Activated T-helper 1 cell treated with anti-CD3 and anti-CD28 coated beads, Interleukin-12 subunit alpha, Interleukin-12 subunit beta, Interleukin-2, Interleukin-4 antibody, amounts not matched to agents 30 ng/mL and 10 ng/mL and 1 ng/mL, durations not matched to agents 14 hours and 24 hours and 36 hours (primary cell): ENCODE data around the gene ALDH16A1. TPM values are rescaled to one million over a fixed set of nuclear protein-coding genes. Genes with fewer than 3 reads are reported as not detected.
A peak's percentile ranks its signal among the peaks of the same experiment; 100 is the strongest.
"Not testable (repeated sequence)": the region's sequence is repeated elsewhere in the genome, so short reads cannot be mapped to it uniquely, and the experiment has no call there.

ENCODE experiments used
- DNase-seq: peaks from one replicate; pipeline ENCODE4 v3.0.0; 2021; ENCODE audit warnings: low spot score
- H3K27ac Mint-ChIP-seq: one replicate; pipeline ENCODE4 v1.8.0; 2021; ENCODE audit warnings: mild to moderate bottlenecking, mixed read lengths
- H3K27me3 Mint-ChIP-seq: one replicate; pipeline ENCODE4 v1.8.0; 2022; ENCODE audit warnings: mild to moderate bottlenecking, moderate library complexity, mixed read lengths; ENCODE audit not compliant: insufficient read depth
- H3K36me3 Mint-ChIP-seq: one replicate; pipeline ENCODE4 v1.8.0; 2021; ENCODE audit warnings: low read depth, mixed read lengths
- H3K4me1 Mint-ChIP-seq: one replicate; pipeline ENCODE4 v1.8.0; 2021; ENCODE audit warnings: low read depth, mixed read lengths
- H3K4me3 Mint-ChIP-seq: one replicate; pipeline ENCODE4 v1.8.0; 2021; ENCODE audit warnings: mild to moderate bottlenecking, moderate library complexity, mixed read lengths
- H3K9me3 Mint-ChIP-seq: one replicate; pipeline ENCODE4 v1.8.0; 2021; ENCODE audit warnings: mixed read lengths
- intact Hi-C: fragments of 100-400 bp; cut with micrococcal nuclease; formaldehyde crosslinking; loops from one replicate; pipeline ENCODE4 v1.15.1; 2024
- total RNA-seq: library from RNA; stranded (reverse); gene quantifications from 2 replicates; pipeline ENCODE4 v1.2.3, GENCODE V29; 2022

ALDH16A1 gene
- total RNA-seq, 1 donor from 2014 or later, result 23.1 TPM

GRCh38 chr19:49463960-49464740, 11.1 kb downstream of the ALDH16A1 start:
- Mint-ChIP-seq H3K36me3 (peaks cover 3% of the 10 kb centered on the region), H3K27me3 (no peaks in the 10 kb centered on the region), H3K4me1 (peaks cover 7% of the 10 kb centered on the region), H3K9me3 (no peaks in the 10 kb centered on the region), H3K27ac (no peak overlapping the region), H3K4me3 (no peak overlapping the region)
- intact Hi-C loops, result no loop called here
- DNase-seq, result no peak

- Mint-ChIP-seq H3K27ac (peak overlapping the region; percentile 40), H3K9me3 (no peaks in the 10 kb centered on the region), H3K27me3 (no peaks in the 10 kb centered on the region), H3K4me3 (no peak overlapping the region), H3K36me3 (peaks cover 3% of the 10 kb centered on the region), H3K4me1 (peaks cover 14% of the 10 kb centered on the region)
- DNase-seq, result no peak
- intact Hi-C loops, result no loop called here
These were observed 12.3 kb downstream of the ALDH16A1 start for GRCh38 chr19:49465371-49465770.

- no peaks in the 10 kb centered on the region for H3K9me3 Mint-ChIP-seq
- intact Hi-C loops, result no loop called here
- no peak overlapping the region for H3K4me3 Mint-ChIP-seq
- DNase-seq, result no peak
- H3K4me1 Mint-ChIP-seq, result peaks cover 29% of the 10 kb centered on the region
- H3K27ac Mint-ChIP-seq, result peak overlapping the region; percentile 99
- no peaks in the 10 kb centered on the region for H3K27me3 Mint-ChIP-seq
- H3K36me3 Mint-ChIP-seq, result peaks cover 3% of the 10 kb centered on the region
These were observed 15.2 kb downstream of the ALDH16A1 start for GRCh38 chr19:49468199-49468598.

GRCh38 chr19:49468746-49469447, 15.9 kb downstream of the ALDH16A1 start:
- no peaks in the 10 kb centered on the region for H3K27me3 Mint-ChIP-seq
- H3K4me3 Mint-ChIP-seq, result peak overlapping the region; percentile 82
- H3K4me1 Mint-ChIP-seq, result peaks cover 32% of the 10 kb centered on the region
- peaks cover 3% of the 10 kb centered on the region for H3K36me3 Mint-ChIP-seq
- no peaks in the 10 kb centered on the region for H3K9me3 Mint-ChIP-seq
- intact Hi-C loops, result loop anchor here (1.0 kb wide), 3 partner anchors 16 to 27 kb away; partner anchors contain the start of genes ALDH16A1, RPL13A and RPS11
- H3K27ac Mint-ChIP-seq, result peak overlapping the region; percentile 99
- DNase-seq, result peak; percentile 92

GRCh38 chr19:49469828-49470614, 17.0 kb downstream of the ALDH16A1 start:
- Mint-ChIP-seq H3K9me3 (no peaks in the 10 kb centered on the region), H3K4me3 (peak overlapping the region; percentile 67), H3K27me3 (no peaks in the 10 kb centered on the region), H3K4me1 (peaks cover 34% of the 10 kb centered on the region), H3K27ac (peak overlapping the region; percentile 86), H3K36me3 (peaks cover 3% of the 10 kb centered on the region)
- intact Hi-C loops, result loop anchor here (1.0 to 2.0 kb wide), 7 partner anchors 17 to 135 kb away; partner anchors contain the start of genes ALDH16A1, CD37, DKKL1 and RPL13A
- DNase-seq, result peak; percentile 84

- peak overlapping the region; percentile 86 for H3K27ac Mint-ChIP-seq
- peaks cover 3% of the 10 kb centered on the region for H3K36me3 Mint-ChIP-seq
- no peak for DNase-seq
- intact Hi-C loops, result loop anchor here (1.0 to 2.0 kb wide), 4 partner anchors 27 to 136 kb away; partner anchors contain the start of genes CD37 and DKKL1
- no peaks in the 10 kb centered on the region for H3K9me3 Mint-ChIP-seq
- no peaks in the 10 kb centered on the region for H3K27me3 Mint-ChIP-seq
- H3K4me1 Mint-ChIP-seq, result peaks cover 39% of the 10 kb centered on the region
- H3K4me3 Mint-ChIP-seq, result peak overlapping the region; percentile 67
These were observed 17.6 kb downstream of the ALDH16A1 start for GRCh38 chr19:49470615-49470978.

- no peak for DNase-seq
- Mint-ChIP-seq H3K9me3 (no peaks in the 10 kb centered on the region), H3K27ac (peak overlapping the region; percentile 97), H3K4me3 (peak overlapping the region; percentile 91), H3K27me3 (no peaks in the 10 kb centered on the region), H3K36me3 (peaks cover 10% of the 10 kb centered on the region), H3K4me1 (peaks cover 50% of the 10 kb centered on the region)
- intact Hi-C loops, result no loop called here
These were observed 19.9 kb downstream of the ALDH16A1 start for GRCh38 chr19:49472936-49473335.

- H3K4me1 Mint-ChIP-seq, result peaks cover 50% of the 10 kb centered on the region
- intact Hi-C loops, H3K27me3 Mint-ChIP-seq, H3K9me3 Mint-ChIP-seq, DNase-seq: not testable (repeated sequence)
- H3K27ac Mint-ChIP-seq, result peak overlapping the region; percentile 97
- H3K4me3 Mint-ChIP-seq, result peak overlapping the region; percentile 91
- H3K36me3 Mint-ChIP-seq, result peaks cover 10% of the 10 kb centered on the region
These were observed 20.5 kb downstream of the ALDH16A1 start for GRCh38 chr19:49473501-49473867.

- no peaks in the 10 kb centered on the region for H3K27me3 Mint-ChIP-seq
- peaks cover 45% of the 10 kb centered on the region for H3K4me1 Mint-ChIP-seq
- peaks cover 10% of the 10 kb centered on the region for H3K36me3 Mint-ChIP-seq
- no peaks in the 10 kb centered on the region for H3K9me3 Mint-ChIP-seq
- intact Hi-C loops, result loop anchor here (1.0 kb wide), 2 partner anchors 13 to 96 kb away; partner anchors contain the start of gene RPL13A
- DNase-seq, result peak; percentile 94
- H3K4me3 Mint-ChIP-seq, result peak within 1 kb of the TSS; percentile 91
- peak within 1 kb of the TSS; percentile 97 for H3K27ac Mint-ChIP-seq
These were observed 21.0 kb downstream of the ALDH16A1 start, which contains the start of gene FLT3LG for GRCh38 chr19:49473868-49474541. Gene FLT3LG (plus strand): TSS chr19:49474215. CDS start chr19:49474640, 425 bp downstream.

GRCh38 chr19:49474542-49474924, 21.5 kb downstream of the ALDH16A1 start:
- Mint-ChIP-seq H3K27me3 (no peaks in the 10 kb centered on the region), H3K9me3 (no peaks in the 10 kb centered on the region), H3K27ac (peak overlapping the region; percentile 97), H3K4me3 (peak overlapping the region; percentile 91), H3K36me3 (peaks cover 10% of the 10 kb centered on the region), H3K4me1 (peaks cover 42% of the 10 kb centered on the region)
- no peak for DNase-seq
- intact Hi-C loops, result loop anchor here (1.0 kb wide), 2 partner anchors 13 to 96 kb away; partner anchors contain the start of gene RPL13A

- intact Hi-C loops, result no loop called here
- peak overlapping the region; percentile 91 for H3K4me3 Mint-ChIP-seq
- peaks cover 10% of the 10 kb centered on the region for H3K36me3 Mint-ChIP-seq
- peaks cover 36% of the 10 kb centered on the region for H3K4me1 Mint-ChIP-seq
- no peaks in the 10 kb centered on the region for H3K9me3 Mint-ChIP-seq
- H3K27me3 Mint-ChIP-seq, result no peaks in the 10 kb centered on the region
- peak overlapping the region; percentile 97 for H3K27ac Mint-ChIP-seq
- DNase-seq, result no peak
These were observed 22.3 kb downstream of the ALDH16A1 start for GRCh38 chr19:49475191-49475917.
